Endometrial microvascular endothelial cells (primary cell): ENCODE measurements around the gene KLK13. TPM values are rescaled to one million over a fixed set of nuclear protein-coding genes. Genes with fewer than 3 reads are reported as not detected.

Experiments
- in situ Hi-C: cut with HindIII; loops from 2 replicates; pipeline ENCODE4 v1.10.0; 2017; ENCODE audit warnings: low sequenced_read_pairs, low pct_unique_long_range_greater_than_20kb; ENCODE audit errors: inconsistent ontology term
- total RNA-seq: library from RNA; depleted of rRNA; stranded (reverse); fragments of >200 nt; gene quantifications from one replicate; pipeline ENCODE4 v1.2.3, GENCODE V29; 2015; ENCODE audit errors: inconsistent ontology term

The KLK13 gene
- total RNA-seq, result not detected

GRCh38 chr19:51064534-51065220, at the start of gene KLK13:
KLK13 (minus strand) TSS chr19:51065092; CDS start chr19:51065067, 25 bp downstream.
- in situ Hi-C loops, result no loop called here

DNA sequence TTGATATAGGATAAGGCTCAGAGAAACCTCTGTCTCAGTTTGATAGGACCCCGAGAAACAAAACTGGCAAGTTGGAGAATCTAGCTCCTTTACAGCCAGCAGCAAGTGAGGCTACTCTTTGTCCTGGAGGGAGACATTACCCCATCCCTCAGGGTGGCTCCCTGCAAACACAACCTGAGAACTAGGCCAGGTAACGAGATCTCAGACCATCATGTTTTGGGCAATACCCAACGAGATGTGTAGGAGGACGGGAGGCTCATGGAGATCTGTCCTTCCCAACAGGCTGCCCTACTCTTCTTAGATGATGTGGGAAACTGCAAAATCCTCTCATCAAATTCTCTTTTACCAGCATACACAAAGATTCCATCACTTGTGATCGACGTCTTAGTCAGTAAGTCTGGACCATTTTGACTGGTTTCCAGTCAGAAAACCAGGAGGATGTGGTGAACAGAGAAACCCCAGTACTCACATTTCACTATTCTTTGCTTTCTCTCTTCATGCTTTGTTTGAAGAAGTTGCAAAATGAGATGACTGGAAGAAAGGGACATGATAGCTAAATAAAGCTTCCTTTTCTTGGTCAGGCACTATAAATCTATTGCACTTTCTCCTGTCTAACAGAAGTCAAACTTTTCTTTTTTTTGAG, 49.3 kb upstream of the KLK13 start:
- in situ Hi-C loops, result no loop called here

GRCh38 chr19:51111606-51112005, 46.7 kb upstream of the KLK13 start:
- in situ Hi-C loops, result no loop called here

DNA sequence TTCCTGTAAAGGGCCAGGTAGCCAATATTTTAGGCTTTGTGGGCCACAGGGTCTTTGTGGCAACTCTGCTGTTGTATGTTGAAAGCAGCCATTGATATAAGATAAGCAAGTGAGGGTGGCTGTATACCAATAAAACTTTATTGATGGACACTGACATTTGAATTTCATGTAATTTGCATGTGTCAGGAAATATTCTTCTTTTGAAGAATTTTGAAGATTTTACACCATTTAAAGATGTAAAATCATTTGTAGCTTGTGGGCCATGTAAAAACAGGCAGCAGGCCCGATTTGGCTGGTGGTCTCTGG, 45.7 kb upstream of the KLK13 start:
- in situ Hi-C loops, result no loop called here

GRCh38 chr19:51108805-51109146, 43.9 kb upstream of the KLK13 start:
- in situ Hi-C loops, result no loop called here

DNA sequence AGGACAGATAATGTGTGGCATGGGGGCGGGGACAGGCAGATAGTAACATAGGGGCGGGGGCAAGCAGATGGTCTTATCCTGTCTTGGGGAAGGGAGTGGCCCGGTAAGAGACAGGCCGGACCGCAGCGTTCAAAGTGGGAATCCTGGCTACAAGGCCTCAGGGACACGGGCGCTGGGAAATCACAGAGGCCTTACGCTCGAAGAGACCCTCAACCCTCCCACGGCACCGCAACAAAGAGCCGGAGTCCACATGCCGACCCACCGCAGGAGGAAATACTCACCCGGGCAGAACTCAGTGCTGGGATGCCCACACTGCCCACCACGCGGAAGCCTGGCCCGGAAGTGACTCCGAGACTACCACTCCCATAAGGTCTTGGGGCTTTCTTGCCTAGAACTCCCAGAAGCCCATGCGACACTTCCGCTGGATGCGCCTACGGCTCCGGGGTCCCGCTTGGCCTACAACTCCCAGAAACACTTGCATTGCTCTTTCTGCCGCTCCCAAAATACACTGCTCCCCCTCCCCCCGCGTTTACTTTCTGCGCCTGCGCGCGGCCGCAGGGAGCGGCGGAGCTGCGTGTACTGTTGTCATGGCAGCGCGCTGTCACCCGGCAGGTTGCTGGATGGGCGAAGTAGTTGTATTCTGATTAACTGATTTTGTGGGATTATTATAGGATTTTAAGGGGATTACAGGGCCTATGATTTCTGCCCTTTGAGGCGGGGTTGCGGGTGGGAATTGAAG, 43.3 kb upstream of the KLK13 start, which contains the start of gene CTU1:
CTU1 (minus strand) TSS at position 344 of the 739 bp plus-strand sequence. CDS start 3,840 bp downstream, outside the sequence.
- in situ Hi-C loops, result no loop called here

GRCh38 chr19:51107406-51108065, 42.6 kb upstream of the KLK13 start:
- in situ Hi-C loops, result no loop called here

DNA sequence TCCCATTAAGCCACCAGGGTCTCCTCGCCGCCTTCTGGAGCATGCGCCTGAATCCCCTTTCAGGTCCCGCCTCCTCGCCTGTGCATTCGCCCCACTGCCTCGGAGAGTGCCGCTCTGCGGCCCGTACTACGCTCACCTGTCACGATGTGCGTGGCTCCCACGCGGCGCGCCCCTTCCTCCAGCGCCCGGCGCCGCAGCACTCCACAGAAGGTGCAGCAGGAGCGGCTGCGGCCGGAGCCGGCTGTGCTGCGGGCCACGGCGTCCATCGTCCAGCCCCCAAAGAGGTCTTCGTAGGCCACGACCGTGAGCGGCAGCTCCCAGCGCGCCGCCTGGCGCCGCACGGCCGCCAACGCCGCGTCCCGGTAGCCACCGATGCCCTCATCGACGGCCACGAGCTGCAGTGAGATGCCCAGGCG, 39.0 kb upstream of the KLK13 start:
- in situ Hi-C loops, result no loop called here

GRCh38 chr19:51102991-51103390, 38.1 kb upstream of the KLK13 start:
- in situ Hi-C loops, result no loop called here

GRCh38 chr19:51101171-51101865, 36.4 kb upstream of the KLK13 start:
- in situ Hi-C loops, result no loop called here

- in situ Hi-C loops, result no loop called here
Measured at GRCh38 chr19:51100601-51101000, 35.7 kb upstream of the KLK13 start.

DNA sequence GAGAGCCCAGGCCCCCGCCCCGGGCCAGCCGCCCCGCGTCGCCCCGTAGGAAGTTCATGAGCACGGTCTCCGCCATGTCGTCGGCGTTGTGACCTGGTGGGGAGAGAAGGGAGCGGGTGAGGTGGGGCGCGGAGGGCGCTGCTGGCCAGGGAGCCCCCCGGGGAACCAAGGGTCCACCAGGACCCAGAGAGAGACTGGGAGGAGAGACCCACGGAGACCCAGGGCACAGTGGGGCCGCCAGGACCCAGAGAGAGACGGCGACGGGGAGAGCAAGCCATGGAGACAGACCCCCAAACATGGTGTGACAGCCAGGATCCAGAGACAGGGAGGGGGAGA, 34.1 kb upstream of the KLK13 start:
- in situ Hi-C loops, result no loop called here

- in situ Hi-C loops, result no loop called here
Measured at GRCh38 chr19:51098365-51099046, 33.6 kb upstream of the KLK13 start.

DNA sequence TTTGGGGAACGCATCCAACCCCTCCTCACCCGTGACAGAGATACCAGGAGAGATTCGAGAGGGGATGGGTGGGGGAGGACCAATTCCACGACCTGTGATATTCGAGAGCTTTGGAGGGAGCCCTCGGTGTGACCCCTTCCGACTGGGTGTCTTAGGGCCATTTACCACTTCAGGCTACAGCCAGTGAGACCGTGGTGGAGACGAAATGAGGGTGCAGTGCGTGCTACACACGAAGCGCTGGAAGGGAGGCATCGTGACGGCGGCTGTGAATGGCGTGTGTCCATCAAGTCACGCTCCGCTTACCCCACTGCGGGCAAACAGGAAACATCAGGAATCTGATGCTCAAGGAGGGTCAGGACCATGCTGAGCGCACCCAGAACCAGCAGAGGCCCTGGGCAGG, 32.9 kb upstream of the KLK13 start:
- in situ Hi-C loops, result no loop called here

DNA sequence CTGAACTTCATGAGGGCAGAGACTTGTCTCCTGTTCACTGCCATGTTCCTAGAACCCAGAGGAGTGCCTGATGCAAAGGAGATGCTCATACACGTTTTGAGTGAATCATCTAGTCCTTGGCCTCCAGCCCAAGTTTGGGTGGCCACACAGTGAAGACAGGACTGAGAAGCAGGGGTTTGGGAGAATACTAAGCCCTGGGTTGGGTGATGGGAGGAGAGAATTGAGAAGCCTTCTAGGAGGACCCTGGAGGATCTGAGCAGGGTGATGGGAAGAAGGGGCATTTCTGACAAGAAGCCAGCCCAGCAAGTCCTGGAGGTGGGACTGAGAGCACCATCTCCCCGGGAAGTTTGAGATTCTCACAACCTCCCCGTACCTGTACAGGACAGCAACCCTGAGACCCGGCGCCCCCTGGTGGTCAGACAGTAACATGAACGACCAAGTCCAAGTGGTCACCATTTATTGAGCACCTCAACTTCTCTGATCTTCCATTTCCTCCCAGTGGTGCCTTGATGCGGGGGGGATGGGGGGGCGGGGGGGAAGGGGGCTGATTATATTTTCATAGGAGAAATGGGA, 32.4 kb upstream of the KLK13 start:
- in situ Hi-C loops, result no loop called here

DNA sequence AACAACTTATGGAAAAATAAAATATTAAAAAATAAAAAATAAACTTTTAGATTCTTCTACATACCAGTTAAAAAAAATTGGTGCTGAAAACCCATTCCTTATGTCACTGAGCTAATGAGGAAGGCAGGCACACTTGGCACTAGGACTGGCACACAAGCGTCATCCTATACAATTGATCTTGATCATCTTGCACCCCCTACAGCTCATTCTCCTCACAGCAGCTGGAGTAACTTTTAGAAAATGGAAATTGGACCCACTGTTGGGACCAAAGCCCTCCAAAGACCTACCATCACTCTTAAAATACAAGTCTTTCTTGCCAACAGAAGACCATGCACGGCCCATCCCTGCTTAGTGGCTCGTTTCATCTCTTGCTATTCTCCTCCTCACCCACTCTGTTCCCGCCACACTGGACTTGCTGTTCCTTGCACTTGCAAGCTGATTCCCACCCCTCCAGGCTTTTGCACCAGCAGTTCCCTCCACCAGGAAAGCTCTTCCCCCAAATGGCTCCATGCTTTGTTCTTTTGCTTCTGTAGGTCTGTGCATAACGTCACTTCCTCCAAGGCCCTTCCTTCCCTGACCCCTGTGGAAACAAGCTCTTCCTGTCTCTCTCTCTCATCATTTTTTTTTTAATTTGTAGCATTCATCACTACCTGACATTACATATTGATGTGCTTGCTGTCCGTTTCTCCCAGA, 31.7 kb upstream of the KLK13 start:
- in situ Hi-C loops, result no loop called here

DNA sequence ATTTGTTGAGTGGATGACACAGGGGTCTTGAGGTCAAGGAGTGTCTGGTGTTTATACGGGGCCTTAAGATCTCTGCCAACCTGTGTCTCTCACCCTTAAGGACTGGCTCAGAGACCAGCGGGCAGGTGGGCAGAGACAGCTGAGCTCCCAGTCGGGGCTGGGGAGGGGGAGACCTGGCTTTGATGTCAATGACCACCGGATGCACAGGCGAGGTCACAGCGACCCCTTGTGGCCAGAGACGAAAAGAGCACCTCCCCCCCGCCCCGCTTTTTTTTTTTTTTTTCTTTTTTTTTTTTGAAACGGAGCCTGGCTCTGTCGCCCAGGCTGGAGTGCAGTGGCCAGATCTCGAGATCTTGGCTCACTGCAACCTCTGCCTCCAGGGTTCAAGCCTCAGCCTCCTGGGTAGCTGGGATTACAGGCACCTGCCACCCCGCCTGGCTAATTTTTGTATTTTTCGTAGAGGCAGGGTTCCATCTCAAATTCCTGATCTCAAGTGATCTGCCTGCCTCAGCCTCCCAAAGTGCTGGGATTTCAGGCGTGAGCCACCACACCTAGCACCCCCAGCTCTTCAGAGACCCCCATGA, 29.9 kb upstream of the KLK13 start:
- in situ Hi-C loops, result no loop called here
